Heart left ventricle (tissue), 13 donors: ENCODE results near the gene ALKBH7.

Experiments used
- CTCF ChIP-seq, 12 donors: fragments of 200-600 bp; sonication (generic) in 4 of 12; IDR thresholded peaks; one replicate each; pipeline versions ENCODE4 v1.5.0 to v1.8.0; 2018 to 2022; ENCODE audit warnings: antibody characterized with exemption in 12 of 12, mild to moderate bottlenecking in 5 of 12
- POLR2A ChIP-seq, 2 donors: fragments of 450-650 bp; IDR thresholded peaks; one replicate each; pipeline ENCODE4 v1.6.1; 2017; ENCODE audit warnings: antibody characterized with exemption in 2 of 2, mild to moderate bottlenecking in 2 of 2, moderate library complexity in 2 of 2
- donor health status: ischemic (EF 13 %, LVEDD 7.1; RV severe dilation, severe dysfunction).
- donor health status: DM: no; HTN: yes; CAD: no.
- donor health status: DM: no; HTN: no; CAD: no.
- donor health status: ischemic (EF 25% LVEDD 6.9; RV normal size, moderate dysfunction).
- donor health status: ischemic (EF 25% LVEDD 5.7; RV mildly dilated, moderate dysfunction).
- donor health status: ischemic (EF 35%, LVEDD 5.7; RV mildly dilated, moderate dysfunction).
- donor health status: nonischemic (EF 11% LVEDD 7.7; RV severe dilation, severe dysfunction).
- donor health status: DM: yes; HTN: yes; CAD: no.
- donor health status: PGD.
- donor health status: ischemic (EF 29% LVEDD 5.4; RV normal size, mild dysfunction).
- donor health status: nonischemic (EF 23%, LVEDD 6.1; RV moderate dilation, normal function).

DNA sequence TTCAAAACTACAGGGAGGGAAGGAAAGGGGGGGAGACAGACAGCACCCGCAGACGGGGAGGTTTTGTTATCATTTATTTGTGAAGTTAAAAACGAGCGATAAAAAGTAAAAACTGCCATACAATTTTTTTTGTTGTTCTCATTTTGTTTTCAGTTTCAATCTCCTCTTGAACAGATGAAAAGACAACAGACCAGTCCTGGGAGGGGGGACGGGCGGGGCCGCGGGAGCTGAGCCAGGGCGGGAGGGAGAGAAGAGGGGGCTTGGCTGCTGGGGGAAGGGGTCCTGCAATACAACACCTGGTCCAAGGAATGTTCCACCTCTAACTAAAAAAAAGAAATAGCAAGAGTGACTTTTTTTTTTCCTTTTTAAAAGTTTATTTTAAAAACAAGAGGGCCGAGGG is 40.7 kb downstream of the ALKBH7 start:
- TF ChIP-seq POLR2A (IDR thresholded peaks at IDR 0.05) (no peak), CTCF (IDR thresholded peaks at IDR 0.05) (no peak)
